ENCODE results near the gene PCGF5.
"Not testable (repeated sequence)": the region's sequence is repeated elsewhere in the genome, so short reads cannot be mapped to it uniquely, and the experiment has no call there.

The PCGF5 gene

GRCh38 chr10:91317541-91317940 lies 97.1 kb downstream of the PCGF5 start:
- no peaks in the 10 kb centered on the region for H3K27me3 Mint-ChIP-seq
- H3K4me1 Mint-ChIP-seq: peaks cover 6% of the 10 kb centered on the region
- H3K4me3 Mint-ChIP-seq: no peak overlapping the region
- ATAC-seq: no peak
- H3K9me3 Mint-ChIP-seq: no peaks in the 10 kb centered on the region
- no peak for DNase-seq
- no peak overlapping the region for H3K27ac Mint-ChIP-seq

GRCh38 chr10:91319336-91319735 lies 98.9 kb downstream of the PCGF5 start:
- Mint-ChIP-seq H3K9me3 (peaks cover 0 to 8% of the 10 kb centered on the region in 2 donors), H3K4me1 (peaks cover under 1% of the 10 kb centered on the region), H3K27me3 (no peaks in the 10 kb centered on the region), H3K27ac (no peak overlapping the region), H3K4me3 (no peak overlapping the region)
- no peak for ATAC-seq
- DNase-seq: no peak

- H3K4me1 Mint-ChIP-seq, H3K27me3 Mint-ChIP-seq, H3K27ac Mint-ChIP-seq, H3K4me3 Mint-ChIP-seq, ATAC-seq, DNase-seq: not testable (repeated sequence)
- peaks cover 0 to 14% of the 10 kb centered on the region in 2 donors for H3K9me3 Mint-ChIP-seq
Measured at GRCh38 chr10:91323293-91323905, 102.9 kb downstream of the PCGF5 start.

GRCh38 chr10:91328320-91328984 lies 108.0 kb downstream of the PCGF5 start:
- no peak overlapping the region for H3K27ac Mint-ChIP-seq
- peaks cover 16% of the 10 kb centered on the region for H3K27me3 Mint-ChIP-seq
- ATAC-seq: no peak
- DNase-seq: no peak
- no peaks in the 10 kb centered on the region for H3K4me1 Mint-ChIP-seq
- H3K9me3 Mint-ChIP-seq: peaks cover 4 to 21% of the 10 kb centered on the region in 2 donors
- no peak overlapping the region for H3K4me3 Mint-ChIP-seq
